Endothelial cell of umbilical vein (primary cell): Measurements from ENCODE around the gene CELF5. TPM values are rescaled to one million over a fixed set of nuclear protein-coding genes. Genes with fewer than 3 reads are reported as not detected.

Experiments used
- BruUV-seq: library from RNA; stranded (reverse); fragments of 400-500 nt; replicated peaks from 2 replicates; lab custom pipeline; 2021; lab: Mats Ljungman, UMichigan
- CTCF ChIA-PET: fragments of 300-600, 350-600 bp; sonication (Branson Sonifier 250); formaldehyde crosslinking; loops from one replicate; lab custom pipeline; 2021; ENCODE audit warnings: antibody characterized with exemption, inconsistent platforms; lab: Charles Lee
- POLR2A ChIA-PET: fragments of 300-600, 350-600 bp; sonication (Branson Sonifier 250); formaldehyde crosslinking; loops from one replicate; lab custom pipeline; 2021; ENCODE audit warnings: antibody characterized with exemption, inconsistent platforms; lab: Charles Lee
- DNase-seq: peaks from one replicate; pipeline ENCODE4 v3.0.0-alpha.2; 2011; ENCODE audit warnings: low read depth, low spot score
- FAIRE-seq: peaks from 2 replicates; lab custom pipeline; 2011; peaks lifted over from hg19 to GRCh38; lab: Jason Lieb, UNC
- H2AFZ ChIP-seq: 2 replicates; pipeline ENCODE4 v1.6.0; 2012; ENCODE audit warnings: low read depth, low read length, control low read depth, inconsistent platforms
- H3K27ac ChIP-seq: 2 replicates; pipeline ENCODE4 v1.5.1; 2011; ENCODE audit warnings: low read depth, mild to moderate bottlenecking, control low read depth, low read length, moderate library complexity; ENCODE audit not compliant: insufficient read depth
- H3K27me3 ChIP-seq, 2 experiments: 2 replicates each; pipeline versions ENCODE4 v1.6.0 to v1.6.1; 2011; ENCODE audit warnings: low read length in 2 of 2, mixed read lengths in 1 of 2; ENCODE audit not compliant: control insufficient read depth in 2 of 2, insufficient read depth in 2 of 2
- H3K36me3 ChIP-seq, 2 experiments: 2 replicates in 1 of 2; 3 replicates in 1 of 2; pipeline ENCODE4 v1.5.1; 2011; ENCODE audit warnings: low read length in 2 of 2, mild to moderate bottlenecking in 1 of 2, moderate library complexity in 1 of 2; ENCODE audit not compliant: control insufficient read depth in 2 of 2, insufficient read depth in 2 of 2; ENCODE audit errors: extremely low read depth in 1 of 2
- H3K4me1 ChIP-seq: 3 replicates; pipeline ENCODE4 v1.5.1; 2011; ENCODE audit warnings: mild to moderate bottlenecking, low read length; ENCODE audit not compliant: control insufficient read depth, insufficient read depth; ENCODE audit errors: extremely low read depth
- H3K4me2 ChIP-seq: 2 replicates; pipeline ENCODE4 v1.6.1; 2011; ENCODE audit warnings: low read length, control low read depth, mixed read lengths; ENCODE audit not compliant: insufficient read depth
- H3K4me3 ChIP-seq, 3 experiments: fragments of 200-600 bp in 1 of 3; sonication (generic), shearing (Covaris generic) in 1 of 3; replicated peaks in 1 of 3; 2 replicates each; pipeline ENCODE4 v1.5.1; 2011 to 2016; ENCODE audit warnings: control low read depth in 3 of 3, low read length in 3 of 3, mild to moderate bottlenecking in 2 of 3, inconsistent platforms in 1 of 3, low read depth in 1 of 3, moderate library complexity in 1 of 3; ENCODE audit not compliant: insufficient read depth in 1 of 3
- H3K79me2 ChIP-seq: 2 replicates; pipeline ENCODE4 v1.6.0; 2012; ENCODE audit warnings: low read length, inconsistent platforms; ENCODE audit not compliant: control insufficient read depth, insufficient read depth
- H3K9ac ChIP-seq: replicated peaks from 2 replicates; pipeline ENCODE3; 2011; ENCODE audit warnings: low read length, control low read depth; ENCODE audit not compliant: insufficient read depth; ENCODE audit errors: extremely low read depth
- H3K9me1 ChIP-seq: replicated peaks from 3 replicates; pipeline ENCODE4 v1.6.0; 2011; ENCODE audit warnings: mild to moderate bottlenecking, low read length; ENCODE audit not compliant: control insufficient read depth, insufficient read depth; ENCODE audit errors: extremely low read depth
- H3K9me3 ChIP-seq: replicated peaks from 2 replicates; pipeline ENCODE4 v1.5.1; 2012; ENCODE audit warnings: low read length, inconsistent platforms; ENCODE audit not compliant: control insufficient read depth, insufficient read depth
- H4K20me1 ChIP-seq: replicated peaks from 2 replicates; pipeline ENCODE3; 2011; ENCODE audit warnings: mild to moderate bottlenecking, low read length; ENCODE audit not compliant: control insufficient read depth, insufficient read depth; ENCODE audit errors: extremely low read depth
- EZH2 ChIP-seq: IDR thresholded peaks from 2 replicates; pipeline ENCODE4 v1.6.1; 2012; ENCODE audit warnings: borderline replicate concordance, low read depth, mild to moderate bottlenecking, moderate library complexity, low read length, inconsistent platforms; ENCODE audit not compliant: severe bottlenecking
- FOS ChIP-seq: IDR thresholded peaks from 2 replicates; pipeline ENCODE4 v1.6.1; 2011; ENCODE audit warnings: mild to moderate bottlenecking, low read length, moderate library complexity, borderline replicate concordance; ENCODE audit not compliant: insufficient read depth
- GATA2 ChIP-seq: IDR thresholded peaks from 2 replicates; pipeline ENCODE4 v1.7.0; 2011; ENCODE audit warnings: low read depth, mild to moderate bottlenecking, moderate library complexity, mixed read lengths, low read length; ENCODE audit not compliant: insufficient read length, insufficient read depth
- JUN ChIP-seq: IDR thresholded peaks from 2 replicates; pipeline ENCODE4 v1.6.1; 2011; ENCODE audit warnings: borderline replicate concordance, low read depth; ENCODE audit not compliant: insufficient read length, insufficient read depth
- MYC ChIP-seq: IDR thresholded peaks from one replicate; pipeline ENCODE4 v1.6.1; 2011; ENCODE audit warnings: mild to moderate bottlenecking, low read depth, low read length
- POLR2A ChIP-seq: IDR thresholded peaks from 2 replicates; pipeline ENCODE4 v1.6.1; 2012; ENCODE audit warnings: low read depth, mild to moderate bottlenecking, control low read depth, low read length
- POLR2AphosphoS5 ChIP-seq: IDR thresholded peaks from 2 replicates; pipeline ENCODE4 v1.6.1; 2012; ENCODE audit warnings: low read depth, mild to moderate bottlenecking, control low read depth, low read length, moderate library complexity; ENCODE audit not compliant: insufficient read depth
- dilution Hi-C: fragments of 300-500 bp; cut with MboI; formaldehyde crosslinking; loops from one replicate; pipeline ENCODE4 v1.15.0; 2019; ENCODE audit warnings: low sequenced_read_pairs; ENCODE audit not compliant: extremely low pct_ligation_motif_present
- intact Hi-C: fragments of 100-400 bp; cut with micrococcal nuclease; formaldehyde crosslinking; loops from one replicate; pipeline ENCODE4 v1.10.0; 2022
- polyA plus RNA-seq, 4 experiments: library from polyadenylated mRNA; depleted of rRNA in 3 of 4; stranded (reverse) in 3 of 4; unstranded in 1 of 4; fragments of >200 nt; gene quantifications; 2 replicates each; pipeline versions ENCODE4 v1.2.1 to v1.2.3, GENCODE V29; 2011 to 2012; ENCODE audit warnings: missing spikeins in 1 of 4
- total RNA-seq: library from RNA; stranded (reverse); gene quantifications from 2 replicates; pipeline ENCODE4 v1.2.3, GENCODE V29; 2021
- TF ChIP-seq, protein P1 (sequence below): IDR thresholded peaks from 2 replicates; pipeline ENCODE4 v1.6.1; 2011; ENCODE audit not compliant: insufficient read depth, insufficient read length
- TF ChIP-seq, protein P2 (sequence below), 2 donors: IDR thresholded peaks; 1 replicate in 1 of 2; 2 replicates in 1 of 2; pipeline ENCODE4 v1.5.1; 2011; ENCODE audit warnings: low read length in 2 of 2, mild to moderate bottlenecking in 2 of 2, moderate library complexity in 2 of 2, control low read depth in 1 of 2, inconsistent platforms in 1 of 2, low read depth in 1 of 2; ENCODE audit not compliant: insufficient read depth in 1 of 2; ENCODE audit errors: extremely low read depth in 1 of 2

Gene CELF5
- total and polyA plus RNA-seq, 2 donors (not counting 3 experiments of a cell fraction or from before 2014, with no cell fraction given): not detected

DNA sequence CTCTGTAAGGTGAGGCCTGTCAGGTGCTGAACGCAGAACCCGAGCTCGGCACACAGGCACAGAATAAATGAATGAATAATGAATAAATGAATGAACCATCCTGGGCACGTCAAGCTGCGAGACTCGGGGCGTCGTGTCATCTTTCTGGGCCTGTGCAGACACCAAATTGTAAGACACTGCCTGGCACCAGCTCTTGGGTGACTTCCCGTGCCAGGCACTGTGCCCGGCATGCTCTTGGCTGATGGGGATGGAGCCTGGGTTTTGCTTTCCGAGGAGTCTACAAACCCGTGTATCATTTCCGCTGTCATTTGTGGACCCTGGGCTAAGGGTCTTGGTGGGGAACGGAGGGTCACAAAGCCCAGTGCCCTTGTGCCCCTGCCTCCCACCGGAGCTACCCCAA, 43.9 kb downstream of the CELF5 start:
- CTCF ChIA-PET: no interaction called here
- FAIRE-seq: no peak

More for the DNA sequence above, 43.9 kb downstream of the CELF5 start:
- H3K9ac ChIP-seq: no peak overlapping the region
- H3K4me1 ChIP-seq: no peaks in the 10 kb centered on the region
- H3K9me3 ChIP-seq: no peaks in the 10 kb centered on the region
- no peaks in the 10 kb centered on the region for H4K20me1 ChIP-seq
- POLR2A ChIA-PET: no interaction called here
- H3K9me1 ChIP-seq: no peaks in the 10 kb centered on the region
- TF ChIP-seq FOS (no peak), GATA2 (no peak), MYC (no peak), POLR2A (no peak), JUN (no peak), POLR2AphosphoS5 (no peak), EZH2 (no peak)
- TF ChIP-seq, protein P1, sequence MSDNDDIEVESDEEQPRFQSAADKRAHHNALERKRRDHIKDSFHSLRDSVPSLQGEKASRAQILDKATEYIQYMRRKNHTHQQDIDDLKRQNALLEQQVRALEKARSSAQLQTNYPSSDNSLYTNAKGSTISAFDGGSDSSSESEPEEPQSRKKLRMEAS: no peak
- TF ChIP-seq, protein P2, sequence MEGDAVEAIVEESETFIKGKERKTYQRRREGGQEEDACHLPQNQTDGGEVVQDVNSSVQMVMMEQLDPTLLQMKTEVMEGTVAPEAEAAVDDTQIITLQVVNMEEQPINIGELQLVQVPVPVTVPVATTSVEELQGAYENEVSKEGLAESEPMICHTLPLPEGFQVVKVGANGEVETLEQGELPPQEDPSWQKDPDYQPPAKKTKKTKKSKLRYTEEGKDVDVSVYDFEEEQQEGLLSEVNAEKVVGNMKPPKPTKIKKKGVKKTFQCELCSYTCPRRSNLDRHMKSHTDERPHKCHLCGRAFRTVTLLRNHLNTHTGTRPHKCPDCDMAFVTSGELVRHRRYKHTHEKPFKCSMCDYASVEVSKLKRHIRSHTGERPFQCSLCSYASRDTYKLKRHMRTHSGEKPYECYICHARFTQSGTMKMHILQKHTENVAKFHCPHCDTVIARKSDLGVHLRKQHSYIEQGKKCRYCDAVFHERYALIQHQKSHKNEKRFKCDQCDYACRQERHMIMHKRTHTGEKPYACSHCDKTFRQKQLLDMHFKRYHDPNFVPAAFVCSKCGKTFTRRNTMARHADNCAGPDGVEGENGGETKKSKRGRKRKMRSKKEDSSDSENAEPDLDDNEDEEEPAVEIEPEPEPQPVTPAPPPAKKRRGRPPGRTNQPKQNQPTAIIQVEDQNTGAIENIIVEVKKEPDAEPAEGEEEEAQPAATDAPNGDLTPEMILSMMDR (IDR thresholded peaks at IDR 0.05; ENCODE audit: extremely low read depth in 1 of 2, insufficient read depth in 1 of 2, low read depth in 1 of 2, low read length in 2 of 2): no peak
- dilution Hi-C loops: no loop called here
- intact Hi-C loops: no loop called here
- H3K4me2 ChIP-seq: no peak overlapping the region
- no peaks in the 10 kb centered on the region for H3K79me2 ChIP-seq
- BruUV-seq: no TSS peak
- no peak overlapping the region for H3K4me3 ChIP-seq
- H3K27ac ChIP-seq: no peak overlapping the region
- H3K36me3 ChIP-seq: no peaks in the 10 kb centered on the region
- no peak for DNase-seq
- no peak overlapping the region for H2AFZ ChIP-seq
- H3K27me3 ChIP-seq: peaks cover 16 to 21% of the 10 kb centered on the region in 2 experiments
